ENCODE measurements around the gene OR6K3.

DNA sequence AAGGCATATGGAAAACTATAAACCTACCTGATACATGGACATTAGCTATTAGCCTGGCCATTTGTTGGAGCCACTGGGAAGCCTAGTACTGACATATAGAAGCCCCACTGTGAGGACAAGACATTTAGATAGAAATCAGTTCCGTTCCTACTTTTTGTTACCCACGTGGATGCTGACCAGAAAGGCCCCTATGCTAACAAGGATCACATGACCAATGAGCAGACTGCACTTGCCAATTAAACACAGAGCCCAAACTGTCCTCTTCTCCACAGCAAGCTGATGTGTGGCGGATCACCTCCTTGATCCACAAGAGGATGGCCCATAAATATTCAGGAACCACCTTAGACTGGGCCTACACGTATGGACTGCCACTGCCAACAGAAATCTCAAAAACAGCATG, 11.2 kb upstream of the OR6K3 start:
- TF ChIP-seq, protein P1, sequence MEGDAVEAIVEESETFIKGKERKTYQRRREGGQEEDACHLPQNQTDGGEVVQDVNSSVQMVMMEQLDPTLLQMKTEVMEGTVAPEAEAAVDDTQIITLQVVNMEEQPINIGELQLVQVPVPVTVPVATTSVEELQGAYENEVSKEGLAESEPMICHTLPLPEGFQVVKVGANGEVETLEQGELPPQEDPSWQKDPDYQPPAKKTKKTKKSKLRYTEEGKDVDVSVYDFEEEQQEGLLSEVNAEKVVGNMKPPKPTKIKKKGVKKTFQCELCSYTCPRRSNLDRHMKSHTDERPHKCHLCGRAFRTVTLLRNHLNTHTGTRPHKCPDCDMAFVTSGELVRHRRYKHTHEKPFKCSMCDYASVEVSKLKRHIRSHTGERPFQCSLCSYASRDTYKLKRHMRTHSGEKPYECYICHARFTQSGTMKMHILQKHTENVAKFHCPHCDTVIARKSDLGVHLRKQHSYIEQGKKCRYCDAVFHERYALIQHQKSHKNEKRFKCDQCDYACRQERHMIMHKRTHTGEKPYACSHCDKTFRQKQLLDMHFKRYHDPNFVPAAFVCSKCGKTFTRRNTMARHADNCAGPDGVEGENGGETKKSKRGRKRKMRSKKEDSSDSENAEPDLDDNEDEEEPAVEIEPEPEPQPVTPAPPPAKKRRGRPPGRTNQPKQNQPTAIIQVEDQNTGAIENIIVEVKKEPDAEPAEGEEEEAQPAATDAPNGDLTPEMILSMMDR (IDR thresholded peaks at IDR 0.05): no peak
- TF ChIP-seq POLR2AphosphoS5 (IDR thresholded peaks at IDR 0.05): no peak
